ENCODE results near the gene LRRK1.

GRCh38 chr15:100875495-100875894 lies 43.7 kb upstream of the LRRK1 start:
- no peak for TF ChIP-seq CTCF (optimal IDR thresholded peaks at IDR 0.05 in 1 of 3, IDR thresholded peaks at IDR 0.05 in 1 of 3, conservative IDR thresholded peaks at IDR 0.05 in 1 of 3; ENCODE audit: extremely low read depth in 1 of 3, insufficient read depth in 2 of 3, low read length in 3 of 3)
- TF ChIP-seq EZH2 (IDR thresholded peaks at IDR 0.05; ENCODE audit: low read length) = no peak
